ENCODE measurements around the gene NEURL3.

NEURL3 gene

GRCh38 chr2:96527286-96528005 lies 22.3 kb upstream of the NEURL3 start:
- DNase-seq (ENCODE audit: low spot score) = peak; percentile 69

GRCh38 chr2:96526615-96527285 lies 21.6 kb upstream of the NEURL3 start:
- DNase-seq (ENCODE audit: low spot score) = no peak

DNA sequence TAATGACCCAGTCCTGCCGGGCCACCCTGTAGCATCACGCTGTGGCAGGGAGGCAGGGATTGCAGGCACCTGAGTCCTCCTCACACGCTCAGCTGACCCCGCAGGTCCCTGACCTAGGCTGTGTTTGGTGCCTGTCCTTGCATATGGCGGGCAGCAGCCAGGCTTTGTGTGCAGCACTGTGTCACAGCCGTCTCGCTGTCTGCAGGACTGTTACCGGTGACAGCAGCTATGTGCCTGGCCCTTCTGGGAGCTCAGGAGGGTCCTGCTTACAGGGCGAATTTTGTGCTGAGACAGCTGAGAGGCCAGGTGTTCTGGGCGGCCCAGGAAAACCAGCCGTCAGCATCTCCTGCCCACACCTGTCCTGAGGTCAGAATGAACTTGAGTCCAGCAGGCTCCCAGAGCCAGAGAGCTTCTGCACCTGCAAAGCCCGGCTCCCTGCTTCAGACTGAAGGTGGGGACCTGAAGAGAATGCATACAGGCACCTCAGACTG lies 21.0 kb upstream of the NEURL3 start:
- DNase-seq (ENCODE audit: low spot score) = no peak

DNA sequence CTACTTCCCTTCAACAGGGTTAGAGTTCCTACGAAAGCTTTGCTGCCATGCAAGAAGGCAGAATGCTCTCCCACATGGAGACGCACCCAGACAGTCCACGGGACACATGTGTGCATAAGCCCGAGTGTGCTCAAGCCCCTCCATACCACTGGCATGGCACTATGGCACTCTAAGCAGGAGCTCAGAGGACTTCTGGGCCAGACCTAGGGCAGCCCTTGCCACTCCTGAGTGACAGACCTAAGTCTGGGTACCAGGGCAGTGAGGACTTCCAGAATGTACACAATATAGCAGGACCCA lies 20.0 kb upstream of the NEURL3 start:
- no peak for DNase-seq (ENCODE audit: low spot score)

DNA sequence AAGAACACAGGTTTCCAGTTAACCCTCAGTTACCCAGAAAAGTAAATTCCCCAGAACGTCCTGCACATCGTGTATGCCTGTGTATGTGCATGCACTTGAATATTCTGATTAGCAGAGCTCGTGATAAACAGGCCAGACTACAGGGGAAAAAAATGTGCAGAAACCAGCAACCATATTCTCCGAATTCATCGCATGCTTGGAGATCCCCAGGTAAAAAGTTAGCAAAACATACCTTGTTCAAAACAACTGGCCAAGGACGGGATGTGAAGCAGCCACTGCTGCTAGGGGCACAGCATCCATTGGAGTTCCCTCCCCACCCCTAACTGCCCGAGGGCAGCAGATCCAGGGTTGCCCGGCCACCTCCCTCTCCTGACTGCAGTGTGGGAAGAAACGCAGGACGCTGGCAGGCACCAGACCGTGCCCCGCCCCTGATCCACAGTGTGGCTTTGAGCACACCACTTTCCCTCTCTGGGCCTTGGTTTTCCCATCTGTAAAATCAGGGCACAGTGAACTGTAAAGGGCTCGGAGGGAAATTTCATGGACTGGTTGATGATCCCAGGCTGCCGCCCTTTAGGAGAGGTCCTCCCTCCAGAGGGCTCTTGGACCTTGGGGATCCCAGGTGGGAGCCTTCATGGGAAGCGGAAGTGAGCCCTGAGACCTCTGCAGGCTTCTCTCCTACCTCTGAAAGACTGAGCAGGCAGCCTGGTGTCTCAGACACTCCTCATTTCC lies 19.5 kb upstream of the NEURL3 start:
- no peak for DNase-seq (ENCODE audit: low spot score)

- DNase-seq (ENCODE audit: low spot score) = peak; percentile 43
Observed at GRCh38 chr2:96523659-96524481, 18.7 kb upstream of the NEURL3 start.

DNA sequence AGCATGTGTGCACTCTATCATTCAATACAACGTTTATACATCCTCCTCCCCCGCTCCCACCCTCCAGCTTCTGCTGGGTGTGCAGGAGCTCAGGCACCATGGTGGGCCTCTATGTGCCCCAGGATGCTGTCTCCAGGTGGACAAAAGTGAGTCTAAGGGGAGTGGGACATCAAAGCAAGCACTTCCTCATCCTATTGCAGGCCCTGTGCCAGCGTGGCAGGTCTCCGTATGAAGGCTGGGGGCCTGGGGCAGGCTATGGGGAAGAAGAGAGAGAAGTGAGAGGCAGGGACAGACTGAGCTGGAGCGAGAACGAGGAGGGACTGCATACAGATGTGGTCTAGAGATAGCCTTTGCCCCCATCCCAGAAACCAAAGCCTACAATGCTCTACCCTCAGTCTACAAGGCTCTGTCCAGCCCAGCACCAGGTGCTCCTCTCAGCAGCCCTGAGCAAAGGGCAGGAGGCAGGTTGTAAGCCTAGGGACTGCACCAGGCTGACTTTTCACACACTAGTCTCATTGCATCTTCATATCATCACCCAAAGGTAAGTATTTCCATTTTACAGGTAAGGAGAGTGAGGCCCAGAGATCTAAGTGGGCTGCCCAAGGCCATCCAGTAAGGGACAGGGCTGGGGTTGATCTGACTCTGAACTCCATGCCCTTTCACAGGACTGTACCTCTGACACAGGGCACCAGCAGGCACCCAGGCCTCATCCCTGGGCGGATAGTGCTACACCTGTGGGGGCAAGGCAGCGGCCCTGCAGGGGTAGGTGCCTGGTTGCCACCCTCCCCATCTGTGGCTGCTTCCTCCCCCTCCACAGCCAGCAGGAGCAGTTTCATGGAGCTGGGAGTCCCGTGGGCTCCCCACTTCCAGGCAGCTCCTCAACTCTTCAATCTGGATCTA lies 17.4 kb upstream of the NEURL3 start:
- no peak for DNase-seq (ENCODE audit: low spot score)

- DNase-seq (ENCODE audit: low spot score) = no peak
Observed at GRCh38 chr2:96521219-96521618, 16.1 kb upstream of the NEURL3 start.

- no peak for DNase-seq (ENCODE audit: low spot score)
Observed at GRCh38 chr2:96520697-96521096, 15.5 kb upstream of the NEURL3 start.

DNA sequence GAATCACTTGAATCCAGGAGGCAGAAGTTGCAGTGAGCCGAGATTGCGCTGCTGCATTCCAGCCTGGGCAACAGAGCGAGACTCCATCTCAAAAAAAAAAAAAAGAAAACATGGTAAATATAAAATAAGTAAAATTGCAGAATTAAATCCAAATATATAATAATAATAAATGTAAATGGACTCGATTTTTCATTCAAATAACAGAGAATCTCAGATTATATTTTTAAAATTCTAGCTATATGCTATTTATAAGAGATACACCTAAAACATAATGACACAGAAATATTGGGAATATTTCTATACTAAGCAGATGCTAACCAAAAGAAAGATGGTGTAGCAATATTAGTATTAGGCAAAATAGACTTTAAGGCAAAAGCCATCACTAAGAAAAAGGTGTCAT lies 15.1 kb upstream of the NEURL3 start:
- DNase-seq (ENCODE audit: low spot score) = no peak

- no peak for DNase-seq (ENCODE audit: low spot score)
Observed at GRCh38 chr2:96517079-96517478, 11.9 kb upstream of the NEURL3 start.

- peak; percentile 26 for DNase-seq (ENCODE audit: low spot score)
Observed at GRCh38 chr2:96514521-96514920, 9.4 kb upstream of the NEURL3 start.

DNA sequence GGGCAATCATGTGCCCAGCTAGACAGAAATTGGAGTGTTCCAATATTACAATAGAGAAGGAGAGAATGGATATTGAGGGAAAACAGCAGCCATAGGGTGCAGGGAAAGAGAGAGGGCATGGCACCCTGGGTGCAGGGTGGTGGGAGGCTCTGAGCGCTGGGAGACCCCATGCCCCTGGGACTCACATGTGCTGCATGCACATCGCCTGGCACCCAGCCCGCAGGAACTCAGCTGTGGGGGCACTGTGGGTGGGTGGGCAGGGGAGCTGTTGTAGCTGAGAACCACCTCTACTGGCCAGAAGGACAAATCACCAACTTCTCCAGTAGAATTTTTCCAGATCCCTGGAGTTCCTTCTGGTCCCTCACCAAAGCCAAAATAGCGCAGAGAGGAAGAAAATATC lies 7.2 kb upstream of the NEURL3 start:
- DNase-seq (ENCODE audit: low spot score) = no peak

GRCh38 chr2:96511851-96512250 lies 6.7 kb upstream of the NEURL3 start:
- no peak for DNase-seq (ENCODE audit: low spot score)

GRCh38 chr2:96510931-96511595 lies 5.9 kb upstream of the NEURL3 start:
- no peak for DNase-seq (ENCODE audit: low spot score)

DNA sequence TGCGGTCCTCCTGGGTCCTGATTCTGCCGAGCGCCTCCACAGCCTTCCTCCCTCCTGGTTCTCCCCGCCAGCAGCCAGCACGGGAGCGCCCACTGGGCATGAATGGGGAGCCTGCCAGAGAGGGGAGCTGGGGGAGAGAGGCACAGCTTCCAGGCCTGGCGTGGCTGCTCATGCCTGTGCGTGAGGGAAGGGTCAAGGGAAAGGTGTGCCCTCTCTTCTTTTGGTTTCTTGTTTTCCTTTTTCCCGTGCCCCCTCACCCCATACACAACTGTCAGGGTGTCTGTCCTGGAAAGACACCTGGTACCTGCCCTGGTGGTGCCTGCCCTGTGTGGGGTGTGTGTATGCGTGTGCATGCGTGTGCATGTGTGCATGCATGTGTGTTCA lies 4.7 kb upstream of the NEURL3 start:
- no peak for DNase-seq (ENCODE audit: low spot score)

- DNase-seq (ENCODE audit: low spot score) = peak; percentile 94
Observed at GRCh38 chr2:96509114-96509846, 4.1 kb upstream of the NEURL3 start.

GRCh38 chr2:96508521-96509113 lies 3.5 kb upstream of the NEURL3 start:
- peak; percentile 51 for DNase-seq (ENCODE audit: low spot score)

DNA sequence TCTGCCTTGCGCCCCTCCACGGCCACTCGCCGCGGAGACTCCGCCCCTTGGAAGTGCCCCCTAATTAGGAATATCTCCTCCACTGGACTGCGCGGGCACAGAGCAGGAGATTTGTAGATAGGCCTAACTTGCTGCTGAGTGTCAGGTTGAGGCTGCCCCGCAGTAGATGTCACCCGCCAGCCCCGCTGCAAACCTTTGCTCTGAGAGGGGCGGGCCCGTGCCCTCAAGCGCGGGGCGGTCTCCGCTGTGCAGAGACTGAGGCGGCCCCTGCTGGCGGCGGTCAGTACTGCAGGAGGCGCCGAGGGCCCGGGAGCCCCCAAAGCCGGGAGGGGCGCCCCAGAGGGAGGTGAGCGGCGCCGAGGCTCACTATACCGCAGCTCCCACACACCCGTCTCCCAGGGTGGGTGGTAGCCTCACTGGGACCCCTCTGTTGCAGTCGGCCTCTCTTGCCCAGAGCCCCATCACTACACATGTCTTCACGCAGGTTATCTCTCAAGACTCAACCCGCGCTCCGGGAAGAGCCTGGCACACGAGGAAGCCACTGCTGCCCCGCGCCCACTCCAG lies 2.9 kb upstream of the NEURL3 start:
- DNase-seq (ENCODE audit: low spot score) = peak; percentile 90

All from ecto neural progenitor cell (in vitro differentiated cells).